B cell (primary cell): ENCODE measurements around the gene PRLR. TPM values are rescaled to one million over a fixed set of nuclear protein-coding genes. Genes with fewer than 3 reads are reported as not detected.

ENCODE experiments used
- ATAC-seq: fragments of 200-7000 bp; cut with Tn5 transposase; one replicate; pipeline ENCODE4 v1.10.0; 2021; ENCODE audit warnings: low read depth, mild to moderate bottlenecking, moderate number of reproducible peaks, moderate library complexity
- CTCF ChIA-PET: fragments of 350-600 bp; sonication (Branson Sonifier 250); formaldehyde crosslinking; loops from one replicate; lab custom pipeline; 2021; ENCODE audit warnings: antibody characterized with exemption, inconsistent platforms; lab: Charles Lee
- POLR2A ChIA-PET: fragments of 350-600 bp; sonication (Branson Sonifier 250); formaldehyde crosslinking; loops from one replicate; lab custom pipeline; 2021; ENCODE audit warnings: antibody characterized with exemption; lab: Charles Lee
- DNase-seq: peaks from one replicate; pipeline ENCODE4 v3.0.0; 2013
- H2AFZ ChIP-seq: 2 replicates; pipeline ENCODE4 v1.6.1; 2012; ENCODE audit warnings: mild to moderate bottlenecking, low read depth, low read length; ENCODE audit not compliant: insufficient read depth, poor library complexity, severe bottlenecking
- H3K27ac ChIP-seq, 2 donors: 1 replicate in 1 of 2; 2 replicates in 1 of 2; pipeline ENCODE4 v1.5.1; 2012 to 2013; ENCODE audit warnings: low read length in 2 of 2, mild to moderate bottlenecking in 2 of 2, moderate library complexity in 1 of 2
- H3K27me3 ChIP-seq, 4 experiments: fragments of 200-600 bp in 1 of 4; sonication (generic) in 1 of 4; replicated peaks in 1 of 4; 1 replicate in 2 of 4; 2 replicates in 2 of 4; pipeline versions ENCODE4 v1.6.1 to v1.7.0; 2013 to 2016; ENCODE audit warnings: low read length in 3 of 4, mild to moderate bottlenecking in 2 of 4, mixed read lengths in 1 of 4, moderate library complexity in 1 of 4; ENCODE audit not compliant: insufficient read depth in 4 of 4, control insufficient read depth in 3 of 4; ENCODE audit errors: control extremely low read depth in 1 of 4
- H3K36me3 ChIP-seq, 2 experiments: replicated peaks in 1 of 2; 1 replicate in 1 of 2; 2 replicates in 1 of 2; pipeline versions ENCODE4 v1.6.1 to v1.7.1; 2013; ENCODE audit warnings: low read length in 1 of 2; ENCODE audit not compliant: insufficient read depth in 2 of 2, control insufficient read depth in 1 of 2; ENCODE audit errors: control extremely low read depth in 1 of 2, extremely low read depth in 1 of 2
- H3K4me1 ChIP-seq, 2 donors: fragments of 200-600 bp in 1 of 2; sonication (generic) in 1 of 2; 1 replicate in 1 of 2; 2 replicates in 1 of 2; pipeline versions ENCODE4 v1.5.1 to v1.6.1; 2013 to 2017; ENCODE audit warnings: low read length in 2 of 2; ENCODE audit not compliant: control insufficient read depth in 2 of 2, insufficient read depth in 2 of 2
- H3K4me2 ChIP-seq: replicated peaks from 2 replicates; pipeline ENCODE3; 2012; ENCODE audit warnings: mild to moderate bottlenecking, low read depth, low read length; ENCODE audit not compliant: poor library complexity, severe bottlenecking
- H3K4me3 ChIP-seq, 5 experiments: fragments of 200-600 bp in 1 of 5; sonication (generic) in 1 of 5; 1 replicate in 3 of 5; 2 replicates in 2 of 5; pipeline versions ENCODE4 v1.5.1 to v1.7.0; 2011 to 2016; ENCODE audit warnings: low read length in 4 of 5, mild to moderate bottlenecking in 4 of 5, low read depth in 2 of 5, control low read depth in 1 of 5, moderate library complexity in 1 of 5; ENCODE audit not compliant: insufficient read depth in 1 of 5; ENCODE audit errors: control extremely low read depth in 1 of 5, extremely low read depth in 1 of 5
- H3K79me2 ChIP-seq: fragments of 200-600 bp; sonication (generic); one replicate; pipeline ENCODE4 v1.6.0; 2016; ENCODE audit warnings: low read length; ENCODE audit not compliant: control insufficient read depth, insufficient read depth
- H3K9ac ChIP-seq: fragments of 200-600 bp; sonication (generic); 2 replicates; pipeline ENCODE4 v1.6.1; 2017; ENCODE audit warnings: mild to moderate bottlenecking, low read length, moderate library complexity
- H3K9me3 ChIP-seq, 3 donors: one replicate each; pipeline versions ENCODE4 v1.6.1 to v1.7.1; 2013; ENCODE audit warnings: low read length in 2 of 3; ENCODE audit not compliant: control insufficient read depth in 2 of 3, insufficient read depth in 1 of 3; ENCODE audit errors: control extremely low read depth in 1 of 3
- H4K20me1 ChIP-seq: 2 replicates; pipeline ENCODE4 v1.6.0; 2012; ENCODE audit warnings: mild to moderate bottlenecking, low read length; ENCODE audit not compliant: insufficient read depth, control insufficient read depth, poor library complexity, severe bottlenecking
- H3K27ac Mint-ChIP-seq: one replicate; pipeline ENCODE4 v1.8.0; 2021; ENCODE audit warnings: mixed read lengths
- H3K27me3 Mint-ChIP-seq: one replicate; pipeline ENCODE4 v1.8.0; 2021; ENCODE audit warnings: mixed read lengths
- H3K4me1 Mint-ChIP-seq: one replicate; pipeline ENCODE4 v1.8.0; 2021; ENCODE audit warnings: mixed read lengths
- H3K4me3 Mint-ChIP-seq: one replicate; pipeline ENCODE4 v1.8.0; 2021; ENCODE audit warnings: mixed read lengths
- H3K9me3 Mint-ChIP-seq: one replicate; pipeline ENCODE4 v1.8.0; 2022; ENCODE audit warnings: mixed read lengths; ENCODE audit not compliant: insufficient read depth
- EZH2 ChIP-seq: IDR thresholded peaks from 2 replicates; pipeline ENCODE4 v1.6.1; 2012; ENCODE audit warnings: borderline replicate concordance, low read depth, mild to moderate bottlenecking, moderate library complexity, low read length; ENCODE audit not compliant: insufficient read depth, poor library complexity, severe bottlenecking
- WGBS: methylation state at CpG from one replicate; pipeline ENCODE4 v1.1.5; 2013; ENCODE audit warnings: missing lambda C conversion rate; ENCODE audit not compliant: insufficient coverage; 5-methylcytosine and 5-hydroxymethylcytosine counted together
- intact Hi-C: fragments of 100-400 bp; cut with micrococcal nuclease; formaldehyde crosslinking; loops from one replicate; pipeline ENCODE4 v1.10.0; 2022
- polyA plus RNA-seq: library from polyadenylated mRNA; depleted of rRNA; stranded (reverse); fragments of >200 nt; gene quantifications from 2 replicates; pipeline ENCODE4 v1.2.3, GENCODE V29; 2012
- total RNA-seq, 2 donors: library from RNA; stranded (reverse); fragments of 120-200 nt in 1 of 2; gene quantifications; 1 replicate in 1 of 2; 2 replicates in 1 of 2; pipeline versions ENCODE4 v1.2.3 to v1.2.4, GENCODE V29; 2013 to 2022
- TF ChIP-seq, protein P1 (sequence below): fragments of 200-600 bp; IDR thresholded peaks from one replicate; pipeline ENCODE4 v1.8.0; 2022; ENCODE audit warnings: antibody characterized with exemption, mild to moderate bottlenecking

The PRLR gene
- total and polyA plus RNA-seq, 2 donors (not counting 1 experiment from before 2014, with no cell fraction given) = 0.39 TPM; not detected in 1

GRCh38 chr5:35131723-35132122, 98.6 kb downstream of the PRLR start:
- no peak for TF ChIP-seq EZH2
- H3K4me1 Mint-ChIP-seq = peaks cover 2% of the 10 kb centered on the region
- no peaks in the 10 kb centered on the region for H3K9me3 ChIP-seq
- ChIA-PET POLR2A (no interaction called here), CTCF (no interaction called here)
- no peak overlapping the region for H3K9ac ChIP-seq
- H3K27me3 Mint-ChIP-seq = peaks cover 26% of the 10 kb centered on the region
- no peak overlapping the region for H3K27ac Mint-ChIP-seq
- no peaks in the 10 kb centered on the region for H3K36me3 ChIP-seq
- no peak for ATAC-seq
- H4K20me1 ChIP-seq = no peaks in the 10 kb centered on the region
- H3K4me2 ChIP-seq = no peak overlapping the region
- H3K4me1 ChIP-seq = no peaks in the 10 kb centered on the region
- DNase-seq = no peak
- no peak overlapping the region for H2AFZ ChIP-seq
- H3K4me3 ChIP-seq = no peak overlapping the region
- no peak overlapping the region for H3K27ac ChIP-seq
- intact Hi-C loops = no loop called here
- no peaks in the 10 kb centered on the region for H3K79me2 ChIP-seq
- H3K4me3 Mint-ChIP-seq = no peak overlapping the region
- no peaks in the 10 kb centered on the region for H3K9me3 Mint-ChIP-seq
- H3K27me3 ChIP-seq = no peaks in the 10 kb centered on the region

DNA sequence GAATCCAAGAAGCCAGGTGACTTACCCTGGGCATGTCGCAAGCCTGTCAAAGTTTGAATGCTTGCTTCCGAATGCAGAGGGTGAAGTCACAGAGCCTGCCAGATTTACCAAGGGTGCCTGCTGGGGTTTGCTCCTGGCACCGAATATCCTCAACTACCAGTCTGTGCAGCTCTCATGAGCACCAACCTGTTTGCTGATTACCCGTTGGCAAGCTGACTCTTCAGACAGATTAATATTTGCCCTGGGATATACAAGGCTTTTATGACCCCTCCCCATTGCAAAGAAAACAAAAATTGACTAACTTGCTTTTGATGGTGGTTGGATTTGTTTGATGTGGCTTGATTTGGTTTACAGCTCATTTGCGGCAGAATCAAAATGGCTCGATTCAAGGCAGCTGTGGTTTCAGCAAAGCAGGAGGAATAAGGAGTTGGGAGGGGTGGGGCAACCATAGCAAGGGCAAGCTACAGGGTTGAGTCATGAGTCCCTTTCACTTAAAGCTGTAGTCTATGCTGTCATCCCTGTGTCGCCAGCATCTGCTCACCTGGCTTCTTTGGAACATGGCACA, 100.3 kb downstream of the PRLR start:
- no peak overlapping the region for H3K4me3 Mint-ChIP-seq
- Histone ChIP-seq H3K27ac (no peak overlapping the region), H3K9ac (no peak overlapping the region), H2AFZ (no peak overlapping the region), H3K36me3 (no peaks in the 10 kb centered on the region), H4K20me1 (no peaks in the 10 kb centered on the region), H3K9me3 (no peaks in the 10 kb centered on the region), H3K4me1 (no peaks in the 10 kb centered on the region), H3K4me2 (no peak overlapping the region), H3K27me3 (no peaks in the 10 kb centered on the region), H3K4me3 (no peak overlapping the region), H3K79me2 (no peaks in the 10 kb centered on the region)
- ChIA-PET CTCF (no interaction called here), POLR2A (no interaction called here)
- H3K9me3 Mint-ChIP-seq = no peaks in the 10 kb centered on the region
- 63% methylated on average over 7 of the region's 7 CpGs for WGBS
- intact Hi-C loops = no loop called here
- ATAC-seq = no peak
- no peak for TF ChIP-seq EZH2
- TF ChIP-seq, protein P1, sequence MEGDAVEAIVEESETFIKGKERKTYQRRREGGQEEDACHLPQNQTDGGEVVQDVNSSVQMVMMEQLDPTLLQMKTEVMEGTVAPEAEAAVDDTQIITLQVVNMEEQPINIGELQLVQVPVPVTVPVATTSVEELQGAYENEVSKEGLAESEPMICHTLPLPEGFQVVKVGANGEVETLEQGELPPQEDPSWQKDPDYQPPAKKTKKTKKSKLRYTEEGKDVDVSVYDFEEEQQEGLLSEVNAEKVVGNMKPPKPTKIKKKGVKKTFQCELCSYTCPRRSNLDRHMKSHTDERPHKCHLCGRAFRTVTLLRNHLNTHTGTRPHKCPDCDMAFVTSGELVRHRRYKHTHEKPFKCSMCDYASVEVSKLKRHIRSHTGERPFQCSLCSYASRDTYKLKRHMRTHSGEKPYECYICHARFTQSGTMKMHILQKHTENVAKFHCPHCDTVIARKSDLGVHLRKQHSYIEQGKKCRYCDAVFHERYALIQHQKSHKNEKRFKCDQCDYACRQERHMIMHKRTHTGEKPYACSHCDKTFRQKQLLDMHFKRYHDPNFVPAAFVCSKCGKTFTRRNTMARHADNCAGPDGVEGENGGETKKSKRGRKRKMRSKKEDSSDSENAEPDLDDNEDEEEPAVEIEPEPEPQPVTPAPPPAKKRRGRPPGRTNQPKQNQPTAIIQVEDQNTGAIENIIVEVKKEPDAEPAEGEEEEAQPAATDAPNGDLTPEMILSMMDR = no peak
- no peak overlapping the region for H3K27ac Mint-ChIP-seq
- peaks cover 26% of the 10 kb centered on the region for H3K27me3 Mint-ChIP-seq
- no peaks in the 10 kb centered on the region for H3K4me1 Mint-ChIP-seq
- DNase-seq = no peak
